IPS-15b (cell line): ENCODE data around the gene SLC30A2.

ENCODE experiments used
- H3K27me3 ChIP-seq: one replicate; pipeline ENCODE4 v1.6.1; 2013; ENCODE audit warnings: low read length; ENCODE audit not compliant: control insufficient read depth, insufficient read depth
- H3K36me3 ChIP-seq: one replicate; pipeline ENCODE4 v1.6.1; 2013; ENCODE audit warnings: low read length; ENCODE audit not compliant: control insufficient read depth, insufficient read depth
- H3K4me1 ChIP-seq: one replicate; pipeline ENCODE4 v1.6.1; 2013; ENCODE audit warnings: mild to moderate bottlenecking, low read length; ENCODE audit not compliant: control insufficient read depth, insufficient read depth
- H3K4me3 ChIP-seq: one replicate; pipeline ENCODE4 v1.5.1; 2013; ENCODE audit warnings: low read depth, low read length
- H3K9ac ChIP-seq: one replicate; pipeline ENCODE4 v1.6.1; 2013; ENCODE audit warnings: low read depth, mild to moderate bottlenecking, low read length
- H3K9me3 ChIP-seq: one replicate; pipeline ENCODE4 v1.6.1; 2013; ENCODE audit warnings: mild to moderate bottlenecking, low read length; ENCODE audit not compliant: control insufficient read depth, insufficient read depth

The SLC30A2 gene

DNA sequence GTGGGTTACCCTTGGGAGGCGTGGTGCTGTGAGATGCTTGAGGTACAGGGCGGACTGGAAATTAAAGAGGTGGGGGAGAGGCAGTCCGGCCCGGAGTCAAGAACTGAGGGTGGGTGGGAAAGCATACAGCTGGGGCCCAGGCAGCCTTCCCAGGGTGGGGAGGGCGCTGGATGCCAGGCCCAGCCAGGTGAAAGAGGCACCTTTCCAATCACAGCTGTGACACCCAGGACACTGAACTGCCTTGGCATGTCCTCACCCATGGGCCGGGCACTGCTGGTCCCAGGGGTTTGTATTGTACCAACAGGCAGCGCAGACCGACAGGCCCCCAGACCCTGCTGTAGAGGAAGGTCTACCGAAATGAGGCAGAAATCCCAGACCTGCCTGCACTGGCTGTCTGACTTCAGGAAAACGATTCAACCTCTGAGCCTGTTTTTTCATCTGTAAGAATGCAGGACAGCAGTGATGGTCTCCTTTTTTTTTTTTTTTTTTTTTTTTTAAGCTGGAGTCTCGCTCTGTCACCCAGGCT is 9.1 kb downstream of the SLC30A2 start:
- Histone ChIP-seq H3K4me1 (peaks cover 3% of the 10 kb centered on the region), H3K27me3 (peaks cover 38% of the 10 kb centered on the region), H3K9me3 (no peaks in the 10 kb centered on the region), H3K9ac (no peak overlapping the region), H3K36me3 (no peaks in the 10 kb centered on the region), H3K4me3 (no peak overlapping the region)

DNA sequence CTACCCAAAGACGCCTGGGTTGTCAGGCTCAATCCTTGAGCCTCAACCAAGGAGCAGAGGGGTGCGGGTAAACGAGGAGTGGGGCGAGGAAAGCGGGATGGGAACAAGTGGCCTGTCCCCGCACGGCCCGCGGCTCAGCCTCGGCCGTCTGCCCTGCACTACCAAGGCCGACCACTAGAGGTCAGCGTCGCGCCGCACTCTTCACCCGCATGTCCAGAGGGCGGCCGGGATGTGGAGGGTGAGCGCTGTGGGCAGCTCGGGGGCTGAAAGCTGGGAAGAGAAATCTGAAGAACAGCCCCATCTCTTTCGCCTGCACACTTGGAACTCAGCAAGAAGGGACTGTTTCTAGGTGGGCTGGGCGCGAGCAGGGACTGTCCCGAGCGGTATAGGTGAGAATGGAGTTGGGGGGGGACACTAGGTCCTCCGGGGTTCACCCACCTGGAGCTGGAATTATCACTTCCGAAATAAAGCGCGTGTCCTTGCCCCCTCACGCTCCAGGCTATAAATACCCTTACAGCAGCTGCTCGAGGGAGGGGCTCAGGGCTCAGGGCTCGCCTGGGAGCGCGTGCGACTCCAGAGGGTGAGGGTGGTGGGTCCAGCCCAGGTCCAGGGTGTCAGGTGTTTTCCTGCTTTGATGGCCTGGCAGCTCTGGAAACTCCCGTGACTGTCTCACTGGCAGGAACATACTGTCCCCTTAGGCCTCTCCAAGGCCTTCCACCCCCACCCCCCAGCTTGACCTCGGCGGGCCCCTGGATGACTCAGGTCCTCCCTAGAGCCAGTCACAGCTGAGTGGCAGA is 9.8 kb downstream of the SLC30A2 start:
- H3K27me3 ChIP-seq = peaks cover 34% of the 10 kb centered on the region

DNA sequence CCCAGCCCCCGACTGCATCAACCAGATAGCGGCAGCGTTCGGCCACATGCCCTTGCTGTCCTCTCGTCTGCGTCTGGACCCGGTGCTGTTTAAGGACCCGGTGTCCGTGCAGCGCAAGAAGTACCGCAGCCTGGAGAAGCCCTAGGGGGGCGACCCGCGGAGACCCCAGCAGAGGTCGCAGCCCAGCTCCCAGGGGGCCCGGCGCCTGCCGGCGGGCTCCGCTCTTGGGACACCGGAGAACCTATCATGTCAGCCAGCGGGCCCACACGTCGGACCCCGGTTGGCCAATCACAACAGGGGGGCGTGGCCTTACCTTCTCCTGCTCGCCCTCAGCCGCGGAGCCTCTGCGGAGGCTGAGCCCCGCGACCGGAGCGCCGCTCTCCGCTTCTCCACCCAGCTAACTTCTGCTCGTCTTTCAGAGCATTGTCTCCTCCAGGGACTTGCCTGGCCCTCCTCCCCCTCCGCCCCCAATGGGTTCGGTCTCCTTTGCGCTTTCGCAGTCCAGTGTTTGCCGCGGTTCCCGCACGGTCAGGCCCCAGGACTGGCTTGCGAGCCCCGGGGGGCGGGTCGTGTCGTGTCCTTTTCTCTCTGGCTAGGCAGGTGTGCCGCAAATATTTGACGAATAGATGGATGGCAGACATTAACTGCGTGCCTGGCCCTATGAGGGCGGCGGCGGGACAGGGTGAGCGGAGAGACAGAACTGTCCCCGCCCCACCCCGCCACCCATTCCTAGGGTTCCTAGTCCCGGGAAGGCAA is 10.5 kb downstream of the SLC30A2 start:
- peaks cover 3% of the 10 kb centered on the region for H3K4me1 ChIP-seq
- no peaks in the 10 kb centered on the region for H3K36me3 ChIP-seq
- peak overlapping the region; percentile 88 for H3K4me3 ChIP-seq
- peak overlapping the region; percentile 54 for H3K9ac ChIP-seq
- peaks cover 34% of the 10 kb centered on the region for H3K27me3 ChIP-seq
- H3K9me3 ChIP-seq = no peaks in the 10 kb centered on the region

More for the DNA sequence above, 9.8 kb downstream of the SLC30A2 start:
- Histone ChIP-seq H3K4me1 (peaks cover 3% of the 10 kb centered on the region), H3K4me3 (peak overlapping the region; percentile 88), H3K9ac (no peak overlapping the region), H3K9me3 (no peaks in the 10 kb centered on the region), H3K36me3 (no peaks in the 10 kb centered on the region)

DNA sequence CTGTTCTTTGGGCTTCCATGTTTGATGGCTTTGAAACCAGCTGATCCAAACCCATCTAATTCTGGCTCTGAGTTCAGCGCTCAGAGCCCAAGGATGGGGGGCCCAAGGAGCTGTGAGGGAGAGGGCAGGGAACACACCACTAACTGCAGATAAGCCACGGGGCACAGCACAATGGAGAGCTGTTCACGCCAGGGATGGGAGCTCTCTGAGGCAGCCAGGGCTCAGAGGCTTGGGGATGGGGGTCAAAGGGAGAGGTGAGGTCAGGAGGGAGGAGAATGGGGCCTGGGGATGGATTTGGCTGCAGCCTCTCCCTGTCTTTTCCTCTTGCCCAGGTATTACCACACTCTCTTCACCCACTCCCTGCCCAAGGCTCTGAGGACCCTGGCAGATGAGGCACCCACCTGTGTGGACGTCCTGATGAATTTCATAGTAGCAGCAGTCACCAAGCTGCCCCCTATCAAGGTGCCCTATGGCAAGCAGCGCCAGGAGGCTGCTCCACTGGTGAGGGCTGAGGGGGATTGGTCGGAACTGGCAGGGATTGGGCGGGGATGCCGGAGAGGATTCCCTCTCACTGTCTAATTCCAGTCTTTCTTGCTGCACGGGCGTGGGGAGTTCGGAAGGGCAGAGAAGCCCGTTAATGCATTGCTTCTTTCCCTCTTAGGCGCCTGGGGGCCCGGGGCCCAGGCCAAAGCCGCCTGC is 11.3 kb downstream of the SLC30A2 start:
- peak overlapping the region; percentile 88 for H3K4me3 ChIP-seq
- peak overlapping the region; percentile 54 for H3K9ac ChIP-seq
- H3K9me3 ChIP-seq = no peaks in the 10 kb centered on the region
- H3K27me3 ChIP-seq = peaks cover 34% of the 10 kb centered on the region
- H3K36me3 ChIP-seq = no peaks in the 10 kb centered on the region
- peaks cover 3% of the 10 kb centered on the region for H3K4me1 ChIP-seq

DNA sequence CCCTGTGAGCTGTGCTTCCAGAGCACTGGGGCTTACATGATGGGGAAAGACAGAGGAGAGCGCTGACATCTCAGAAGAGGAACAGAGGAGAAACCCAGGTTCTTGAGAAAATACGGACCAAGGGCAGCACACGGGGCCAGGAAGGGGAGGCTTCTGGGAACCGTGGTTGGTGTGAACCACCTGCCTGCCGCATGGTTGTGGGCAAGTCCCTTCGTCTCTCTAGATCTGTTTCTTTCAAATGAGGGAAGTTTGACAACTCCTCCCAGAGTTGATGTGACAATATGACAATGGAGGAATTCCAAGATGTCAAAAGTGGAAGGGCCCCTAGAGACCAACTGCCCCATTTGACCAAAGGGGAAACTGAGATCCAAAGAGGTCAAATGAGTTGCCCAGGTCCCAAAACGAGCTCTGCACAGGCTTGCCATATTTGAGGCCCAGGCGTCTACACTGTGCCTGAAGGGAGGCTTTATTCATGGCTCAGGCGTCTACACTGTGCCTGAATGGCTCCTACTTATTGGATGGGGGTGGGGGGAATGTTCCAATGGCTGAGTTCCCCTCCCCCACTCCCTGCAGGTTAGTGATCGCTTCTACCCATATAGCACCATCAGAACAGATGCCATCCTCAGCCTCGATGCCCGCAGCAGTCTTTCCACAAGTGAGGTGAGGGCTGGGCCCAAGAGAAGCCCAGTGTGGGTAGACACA is 13.1 kb downstream of the SLC30A2 start:
- Histone ChIP-seq H3K4me1 (peaks cover 3% of the 10 kb centered on the region), H3K27me3 (peaks cover 30% of the 10 kb centered on the region), H3K4me3 (no peak overlapping the region), H3K9me3 (no peaks in the 10 kb centered on the region), H3K9ac (no peak overlapping the region), H3K36me3 (no peaks in the 10 kb centered on the region)

DNA sequence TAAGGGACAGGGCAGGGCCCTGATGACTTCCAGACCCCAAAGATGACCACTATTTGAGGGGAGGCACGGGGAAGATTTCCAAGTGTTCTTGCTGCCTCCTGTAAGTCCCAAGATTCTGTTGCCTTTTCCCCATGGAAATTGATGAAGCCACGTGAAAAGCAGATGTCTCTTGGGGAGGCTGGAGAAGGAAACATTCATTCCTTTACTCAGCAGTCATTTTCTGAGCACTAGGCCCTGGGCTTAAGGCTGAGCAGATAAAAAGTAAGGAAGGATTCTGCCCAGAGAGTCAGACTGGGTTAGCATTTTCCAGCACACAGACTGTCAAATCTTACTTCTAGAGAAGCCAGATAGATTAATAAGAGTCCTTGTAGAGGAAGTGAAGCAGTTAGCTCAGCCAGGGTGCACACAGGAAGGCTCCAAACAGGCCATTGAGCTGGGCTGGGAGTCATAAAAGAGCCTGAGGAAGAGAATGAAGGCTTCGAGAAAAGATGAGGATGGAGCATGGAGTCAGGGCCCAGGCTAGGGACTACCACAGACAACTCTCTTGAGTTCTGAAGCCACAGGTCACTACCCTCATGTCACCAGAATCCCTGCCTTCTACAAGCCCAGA is 14.2 kb downstream of the SLC30A2 start:
- no peak overlapping the region for H3K4me3 ChIP-seq
- no peaks in the 10 kb centered on the region for H3K9me3 ChIP-seq
- no peak overlapping the region for H3K9ac ChIP-seq
- H3K4me1 ChIP-seq = peaks cover 3% of the 10 kb centered on the region
- no peaks in the 10 kb centered on the region for H3K36me3 ChIP-seq
- peaks cover 27% of the 10 kb centered on the region for H3K27me3 ChIP-seq

DNA sequence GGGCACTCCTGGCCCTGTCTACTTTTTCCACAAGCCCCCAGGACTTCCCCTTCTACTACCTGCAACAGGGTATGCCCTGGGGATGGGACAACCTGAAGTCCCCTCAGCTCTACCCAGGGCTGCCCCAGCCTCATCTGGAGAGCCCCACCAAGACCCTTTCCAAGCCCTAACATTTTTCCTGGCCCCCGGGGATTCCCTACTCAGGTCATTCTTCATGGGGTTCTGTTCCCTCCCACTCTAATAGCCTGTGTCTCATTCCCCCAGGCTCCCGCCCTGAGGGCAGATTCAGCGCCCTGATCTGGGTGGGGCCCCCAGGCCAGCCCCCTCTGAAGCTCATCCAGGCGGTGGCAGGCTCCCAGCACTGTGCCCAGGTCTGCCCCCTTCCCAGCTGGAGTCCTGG is 14.7 kb downstream of the SLC30A2 start:
- no peaks in the 10 kb centered on the region for H3K36me3 ChIP-seq
- H3K4me3 ChIP-seq = no peak overlapping the region
- H3K27me3 ChIP-seq = peaks cover 22% of the 10 kb centered on the region
- H3K4me1 ChIP-seq = peaks cover 3% of the 10 kb centered on the region
- H3K9ac ChIP-seq = no peak overlapping the region
- H3K9me3 ChIP-seq = no peaks in the 10 kb centered on the region

DNA sequence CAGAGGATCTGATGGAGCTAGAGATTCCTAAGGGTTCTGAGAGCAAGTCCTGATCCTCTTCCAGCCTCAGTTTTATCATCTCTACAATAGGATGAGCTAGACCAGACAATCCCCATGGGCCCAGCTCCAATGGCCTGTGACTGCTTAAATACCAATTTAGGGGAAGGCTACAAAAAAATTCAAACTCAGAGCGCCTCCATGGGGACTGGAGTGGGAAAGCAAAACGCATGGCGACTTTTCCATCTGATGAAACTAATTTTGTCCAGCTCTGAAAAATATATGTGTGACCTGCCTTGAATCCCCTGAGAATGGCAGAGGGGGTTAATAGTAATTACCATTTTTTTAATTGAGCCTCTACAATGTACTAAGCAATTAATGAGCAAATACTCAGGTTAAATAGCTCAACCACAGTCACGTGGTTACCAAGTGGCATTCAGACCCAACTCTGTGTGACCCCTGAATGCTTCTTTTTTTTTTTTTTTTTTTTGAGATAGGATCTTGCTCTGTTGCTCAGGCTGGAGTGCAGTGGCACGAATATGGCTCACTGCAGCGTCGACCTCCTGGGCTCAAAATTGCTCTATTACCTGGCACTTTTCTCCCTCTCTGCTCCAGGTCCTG is 15.9 kb downstream of the SLC30A2 start:
- H3K9me3 ChIP-seq = no peaks in the 10 kb centered on the region
- peaks cover 3% of the 10 kb centered on the region for H3K4me1 ChIP-seq
- H3K9ac ChIP-seq = no peak overlapping the region
- peaks cover 20% of the 10 kb centered on the region for H3K27me3 ChIP-seq
- H3K36me3 ChIP-seq = no peaks in the 10 kb centered on the region
- no peak overlapping the region for H3K4me3 ChIP-seq

DNA sequence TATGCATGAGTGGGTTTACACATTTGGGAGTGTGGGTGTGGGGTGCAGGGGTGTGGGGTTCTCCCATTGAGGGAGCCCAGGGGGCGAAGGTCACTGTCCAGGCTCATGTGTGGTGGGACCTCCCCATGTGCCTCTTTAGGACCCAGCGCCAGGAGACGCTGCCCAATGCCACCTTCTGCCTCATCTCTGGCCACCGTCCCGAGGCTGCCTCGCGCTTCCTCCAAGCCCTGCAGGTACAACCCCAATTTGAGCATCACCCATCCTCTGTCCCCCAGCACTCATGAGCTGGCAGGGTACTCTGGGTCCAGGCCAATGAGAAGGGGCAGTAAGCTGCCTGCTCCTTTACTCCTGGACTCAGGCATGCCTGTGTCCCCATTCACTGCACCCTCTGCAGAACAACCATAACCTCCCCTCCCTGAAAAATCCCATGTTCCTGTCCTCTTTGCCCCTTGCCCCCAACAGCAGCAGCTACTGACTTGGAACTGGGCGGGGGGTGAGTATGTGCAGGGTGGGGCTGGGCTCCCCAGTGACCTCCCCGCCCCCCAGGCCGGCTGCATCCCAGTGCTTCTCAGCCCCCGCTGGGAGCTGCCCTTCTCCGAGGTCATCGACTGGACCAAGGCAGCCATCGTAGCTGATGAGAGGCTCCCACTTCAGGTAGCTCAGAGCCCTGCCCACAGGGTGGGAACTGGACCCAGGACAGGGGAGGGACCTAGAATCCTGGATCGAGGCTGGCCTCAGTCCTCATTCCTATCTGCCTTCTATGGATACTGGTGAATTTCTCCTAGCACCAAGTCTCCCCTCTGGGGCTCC is 16.7 kb downstream of the SLC30A2 start:
- Histone ChIP-seq H3K9me3 (no peaks in the 10 kb centered on the region), H3K36me3 (no peaks in the 10 kb centered on the region), H3K9ac (no peak overlapping the region), H3K4me3 (no peak overlapping the region), H3K4me1 (no peaks in the 10 kb centered on the region), H3K27me3 (peaks cover 13% of the 10 kb centered on the region)

DNA sequence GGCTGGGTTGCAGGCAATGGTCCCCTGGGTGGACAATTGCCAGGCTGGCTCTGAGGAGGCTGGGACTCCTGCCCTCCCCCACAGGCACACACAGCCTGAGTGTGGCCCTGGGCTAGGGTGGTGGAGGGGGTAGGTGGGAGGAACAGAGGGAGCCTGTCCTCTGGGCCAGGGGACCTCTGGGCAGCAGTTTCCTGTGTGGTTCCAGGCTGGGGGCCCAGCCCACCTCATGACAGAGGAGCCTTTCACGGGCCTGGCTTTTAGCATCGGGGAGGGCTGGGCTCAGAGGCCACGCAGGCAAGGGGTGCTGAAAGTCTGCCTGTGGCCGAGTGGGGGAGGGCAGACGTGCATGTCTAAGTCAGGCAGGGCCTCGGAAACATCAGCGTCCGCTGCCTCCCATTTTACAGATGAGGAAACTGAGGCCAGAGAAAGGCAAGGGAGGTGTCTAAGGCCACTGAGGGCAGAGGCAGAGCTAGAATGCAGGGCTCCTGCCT is 17.4 kb downstream of the SLC30A2 start:
- Histone ChIP-seq H3K9me3 (no peaks in the 10 kb centered on the region), H3K4me3 (no peak overlapping the region), H3K27me3 (peaks cover 6% of the 10 kb centered on the region), H3K36me3 (no peaks in the 10 kb centered on the region), H3K4me1 (no peaks in the 10 kb centered on the region), H3K9ac (no peak overlapping the region)
